ENCODE data around the gene ADAD2.
"Not testable (repeated sequence)": the region's sequence is repeated elsewhere in the genome, so short reads cannot be mapped to it uniquely, and the experiment has no call there.

The ADAD2 gene

DNA sequence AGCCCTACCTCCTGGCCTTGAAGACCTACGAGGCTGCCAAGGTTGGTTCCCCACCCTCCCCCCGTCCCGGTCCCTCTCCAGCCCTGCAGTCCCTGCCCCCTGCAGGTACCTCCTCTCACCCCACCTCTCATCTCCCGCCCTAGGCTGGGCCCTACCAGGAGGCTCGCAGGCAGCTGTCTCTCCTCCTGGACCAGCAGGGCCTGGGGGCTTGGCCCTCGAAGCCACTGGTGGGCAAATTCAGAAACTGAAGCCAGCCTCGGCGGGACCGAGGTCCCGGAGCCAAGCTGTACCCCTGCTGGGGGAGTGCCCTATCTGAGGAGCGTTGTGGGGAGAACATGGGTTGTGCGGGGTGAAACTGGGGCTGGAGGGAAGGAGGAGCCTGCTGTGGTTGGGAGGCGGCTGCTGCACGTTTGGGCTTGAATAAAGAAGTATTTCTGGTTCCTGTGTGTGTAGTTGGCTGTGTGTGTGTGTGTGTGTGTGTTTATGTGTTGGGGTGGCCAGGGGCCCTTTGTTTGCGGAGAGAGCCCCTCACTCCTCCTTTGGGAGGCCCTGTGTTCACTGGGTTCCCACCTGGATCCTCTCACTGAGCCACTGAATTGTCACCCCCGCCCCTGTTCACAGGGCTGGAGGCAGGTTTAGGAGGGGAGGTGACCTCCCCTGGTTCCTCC, 5.9 kb downstream of the ADAD2 start:
- DNase-seq: no peak

DNA sequence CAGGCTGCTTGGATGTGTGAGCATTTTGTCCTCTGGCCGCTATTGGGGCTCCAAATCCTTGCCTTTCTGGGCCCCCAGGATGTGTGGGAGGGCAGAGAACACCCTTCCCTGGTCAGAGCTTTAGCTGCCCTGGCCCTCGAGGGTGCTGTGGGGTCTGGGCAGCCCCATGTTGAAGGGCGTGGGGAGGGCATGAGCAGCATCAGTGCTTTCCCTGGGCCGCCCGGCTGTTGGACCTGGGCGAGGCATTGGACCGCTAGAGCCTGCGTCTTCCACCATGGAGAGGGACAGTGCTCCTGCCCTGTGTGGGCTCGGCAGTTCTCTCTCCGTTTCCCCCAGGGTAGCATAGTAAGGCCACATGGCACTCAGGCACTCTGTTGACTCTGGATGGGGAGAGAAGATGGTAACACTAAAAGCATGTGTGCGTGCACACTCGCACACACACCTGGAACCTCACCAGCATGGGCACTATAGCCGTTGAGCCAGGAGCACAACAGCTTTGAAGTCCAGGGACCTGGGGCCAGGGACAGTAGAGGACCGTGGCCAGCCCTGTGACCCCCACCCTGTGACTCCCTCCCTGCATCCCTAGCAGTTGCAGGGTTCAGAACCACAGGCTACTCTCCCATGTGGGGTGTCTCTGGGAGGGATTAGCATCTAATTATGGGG, 6.6 kb downstream of the ADAD2 start:
- no peak for DNase-seq

DNA sequence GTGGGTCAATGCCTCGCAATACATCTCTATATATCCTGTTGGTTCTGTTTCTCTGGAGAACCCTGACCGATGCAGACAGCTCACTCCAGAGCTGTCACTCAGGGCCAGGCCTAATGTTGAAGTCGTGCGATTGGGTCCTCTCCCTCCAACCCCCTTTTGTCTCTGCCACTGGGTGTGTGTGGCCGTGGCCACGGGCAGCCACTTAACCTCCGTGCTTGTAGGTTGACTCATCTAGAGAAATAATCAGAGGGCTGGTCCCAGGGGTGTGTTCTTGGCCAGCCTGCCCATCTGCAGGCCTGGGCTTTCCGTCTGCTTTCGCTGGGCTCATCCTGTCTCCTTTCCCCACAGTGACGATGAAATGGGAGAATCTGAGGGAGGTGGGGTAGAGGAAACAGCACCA, 7.4 kb downstream of the ADAD2 start:
- DNase-seq: no peak

DNA sequence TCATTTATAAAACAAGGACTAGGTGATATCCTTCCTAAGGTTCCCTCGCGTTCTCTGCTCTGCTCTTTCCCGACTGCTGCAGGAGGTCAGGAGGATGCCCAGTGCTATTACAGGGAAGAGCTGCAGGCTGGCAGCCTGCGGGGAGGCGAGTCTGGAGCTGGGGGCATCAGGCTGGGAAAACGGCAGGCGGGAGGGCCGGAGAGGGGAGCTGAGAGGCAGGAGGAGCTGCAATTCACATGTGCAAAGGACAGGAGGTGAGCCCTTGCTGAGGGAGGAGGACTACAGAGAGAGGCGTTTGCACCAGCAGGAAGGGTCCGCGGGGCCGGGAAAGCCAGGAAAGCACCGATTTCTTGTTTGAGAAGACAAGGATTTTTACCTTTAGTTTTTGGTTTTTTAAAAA, 8.1 kb downstream of the ADAD2 start:
- no peak for DNase-seq

DNA sequence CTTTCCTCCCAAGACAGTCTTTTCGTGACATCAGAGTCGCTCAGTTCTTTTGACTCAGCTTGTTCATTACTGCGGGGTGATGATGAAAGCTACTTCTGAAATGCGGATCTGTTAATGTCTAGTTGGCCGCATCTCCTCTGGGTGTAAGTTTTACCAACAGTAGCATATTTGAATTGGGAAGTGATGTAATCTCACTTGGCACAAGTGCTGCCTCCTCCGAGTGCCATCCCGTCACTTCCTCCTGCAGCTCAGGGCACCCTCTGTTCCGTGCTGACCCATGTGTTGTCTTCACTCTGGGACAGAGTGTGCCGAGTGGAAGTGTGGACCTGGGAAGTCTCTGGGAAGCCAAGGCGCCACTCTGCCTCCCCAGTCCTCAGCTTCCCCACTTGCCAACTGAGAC, 8.9 kb downstream of the ADAD2 start:
- no peak for DNase-seq

DNA sequence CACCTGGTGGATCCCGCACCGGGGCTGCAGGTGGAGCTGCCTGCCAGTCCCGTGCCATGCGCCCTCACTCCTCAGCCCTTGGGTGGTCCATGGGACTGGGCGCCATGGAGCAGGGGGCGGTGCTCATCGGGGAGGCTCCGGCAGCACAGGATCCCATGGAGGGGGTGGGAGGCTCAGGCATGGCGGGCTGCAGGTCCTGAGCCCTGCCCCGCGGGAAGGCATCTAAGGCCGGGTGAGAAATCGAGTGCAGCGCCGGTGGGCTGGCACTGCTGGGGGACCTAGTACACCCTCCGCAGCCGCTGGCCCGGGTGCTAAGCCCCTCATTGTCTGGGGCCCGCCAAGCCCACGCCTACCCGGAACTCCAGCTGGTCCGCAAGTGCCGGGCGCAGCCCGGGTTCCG, 13.6 kb downstream of the ADAD2 start:
- not testable (repeated sequence) for DNase-seq

DNA sequence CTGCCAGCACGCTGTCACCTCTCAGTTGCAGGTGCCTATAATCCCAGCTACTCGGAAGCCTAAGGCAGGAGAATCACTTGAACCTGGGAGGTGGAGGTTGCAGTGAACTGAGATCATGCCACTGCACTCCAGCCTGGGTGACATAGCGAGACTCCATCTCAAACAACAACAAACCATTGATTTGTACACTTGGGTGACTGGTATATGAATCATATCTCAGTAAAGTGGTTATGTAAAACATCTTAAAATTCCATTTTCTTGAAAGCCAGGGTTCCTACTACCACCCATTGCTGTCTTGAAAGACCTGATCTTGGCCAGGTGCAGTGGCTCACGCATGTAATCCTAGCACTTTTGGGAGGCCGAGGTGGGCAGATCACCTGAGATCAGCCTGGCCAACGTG, 14.2 kb downstream of the ADAD2 start:
- DNase-seq: not testable (repeated sequence)

DNA sequence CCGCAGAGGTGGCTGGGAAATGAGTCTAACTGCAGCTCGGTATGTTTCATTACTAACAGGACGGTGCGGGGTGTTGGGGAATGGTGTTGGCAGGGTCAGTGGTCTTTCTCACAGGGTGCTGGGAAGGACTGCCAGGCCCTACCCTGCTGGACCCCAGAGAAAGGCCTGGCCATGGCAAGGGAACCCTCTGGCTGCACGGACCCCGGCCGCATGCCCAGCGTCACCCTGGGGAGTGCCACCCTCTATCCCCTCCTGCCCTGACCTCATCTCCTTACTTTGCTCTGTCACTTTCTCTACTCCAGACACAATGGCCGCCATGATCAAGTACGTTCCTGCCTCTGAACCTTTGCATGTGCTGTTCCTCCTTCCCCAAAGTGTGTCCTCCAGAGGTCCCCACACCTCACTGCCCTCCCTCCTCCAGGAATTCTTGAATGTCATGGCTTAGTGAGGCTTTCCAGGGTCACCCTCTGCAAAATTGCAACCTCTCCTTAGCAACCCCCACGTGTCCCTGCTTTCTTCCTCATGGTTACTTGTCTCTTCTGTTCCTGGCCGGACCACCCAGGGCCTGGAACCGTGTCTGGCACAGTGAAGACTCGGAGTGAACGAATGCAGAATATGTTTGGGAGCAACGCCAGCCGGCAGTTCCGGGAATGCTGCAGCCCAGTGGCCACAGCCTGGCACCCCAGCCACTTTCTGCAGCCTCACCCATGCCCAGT, 15.2 kb downstream of the ADAD2 start:
- no peak for DNase-seq

DNA sequence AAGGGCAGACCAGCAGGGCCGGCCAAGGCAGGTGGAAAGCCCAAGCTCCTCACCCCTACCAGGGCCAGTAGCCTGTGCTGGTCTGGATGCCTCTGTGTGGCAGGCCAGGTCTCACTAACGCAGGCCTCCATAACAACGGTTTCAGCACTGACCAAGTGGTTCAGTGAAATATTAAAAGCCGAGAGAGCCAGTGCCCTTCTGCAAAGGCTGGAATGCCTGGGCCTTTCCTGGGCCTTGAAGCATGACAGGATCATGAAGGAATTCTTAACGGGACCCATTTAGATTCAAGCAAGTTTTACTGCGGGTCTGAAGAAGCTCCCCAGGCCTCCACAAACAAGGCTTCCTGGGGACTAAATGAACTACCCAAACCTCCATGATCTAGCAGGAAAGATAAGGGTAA, 16.3 kb downstream of the ADAD2 start:
- no peak for DNase-seq

DNA sequence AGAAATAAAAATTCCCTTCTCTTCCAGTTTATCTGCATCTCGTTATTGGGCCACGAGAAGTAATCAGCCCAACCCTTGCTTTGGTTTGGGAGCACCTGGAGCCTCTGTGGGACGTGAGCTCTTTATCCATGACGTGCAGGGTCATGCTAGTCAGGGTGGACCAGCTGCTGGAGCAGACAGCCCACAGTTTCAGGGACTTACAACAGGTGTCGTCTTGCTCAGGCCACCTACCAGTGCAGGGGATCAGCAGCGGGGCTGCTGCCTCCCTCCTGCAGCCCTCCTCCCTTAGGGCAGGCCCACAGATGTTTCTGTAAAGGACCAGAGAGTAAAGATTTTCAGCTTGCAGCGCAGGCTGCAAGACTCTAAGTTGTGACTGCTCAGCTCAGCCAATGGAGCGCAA, 16.9 kb downstream of the ADAD2 start:
- DNase-seq: no peak

DNA sequence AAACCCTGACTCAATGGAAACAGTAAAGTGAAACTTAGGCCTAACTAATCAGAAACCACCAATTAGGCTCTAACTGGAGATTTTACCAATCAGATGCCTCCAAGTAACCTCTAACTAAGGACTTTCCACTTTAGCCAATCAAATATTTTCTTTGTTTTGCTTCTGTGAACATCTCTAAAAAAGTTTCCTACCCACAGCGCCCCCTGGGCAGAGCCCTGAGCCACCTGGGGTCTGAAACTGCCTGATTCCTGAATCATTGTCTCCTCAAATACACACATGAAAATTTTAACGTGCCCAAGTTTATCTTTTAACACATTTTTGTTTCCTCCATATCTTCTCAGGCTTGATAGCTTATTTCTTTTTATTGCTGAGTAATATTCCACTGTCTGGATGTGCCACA, 19.0 kb downstream of the ADAD2 start:
- DNase-seq: no peak

DNA sequence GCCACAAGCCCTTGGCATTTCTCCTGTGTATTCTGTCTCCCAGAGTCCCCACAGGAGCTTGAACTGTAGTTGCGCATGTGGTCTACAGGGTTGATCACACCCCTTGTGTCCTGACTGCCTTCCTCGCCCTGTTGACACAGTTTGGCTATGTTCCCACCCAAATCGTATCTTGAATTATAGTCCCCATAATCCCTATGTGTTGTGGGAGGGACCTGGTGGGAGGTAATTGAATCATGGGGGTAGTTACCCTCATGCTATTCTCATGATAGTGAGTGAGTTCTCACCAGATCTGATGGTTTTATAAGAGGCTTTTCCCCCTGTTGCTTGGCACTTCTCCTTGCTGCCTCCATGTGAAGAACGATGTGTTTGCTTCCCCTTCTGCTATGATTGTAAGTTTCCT, 21.2 kb downstream of the ADAD2 start:
- DNase-seq: no peak

DNA sequence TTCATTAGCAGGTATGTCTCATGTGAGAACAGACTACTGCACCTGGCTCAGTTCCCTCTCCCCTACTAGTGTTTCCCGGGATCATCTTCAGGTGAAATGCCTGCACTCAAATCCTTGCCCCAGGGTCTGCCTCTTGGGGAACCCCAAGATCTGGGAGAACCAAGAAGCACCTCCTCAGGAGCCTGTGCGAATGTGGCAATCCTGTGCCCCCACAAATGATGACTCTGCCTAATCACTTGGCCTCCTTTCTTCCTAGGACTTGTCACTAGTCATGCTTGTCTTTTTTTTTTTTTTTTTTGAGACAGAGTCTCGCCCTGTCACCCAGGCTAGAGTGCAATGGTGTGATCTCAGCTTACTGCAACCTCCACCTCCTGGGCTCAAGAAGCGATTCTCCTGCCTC, 21.7 kb downstream of the ADAD2 start:
- no peak for DNase-seq

DNA sequence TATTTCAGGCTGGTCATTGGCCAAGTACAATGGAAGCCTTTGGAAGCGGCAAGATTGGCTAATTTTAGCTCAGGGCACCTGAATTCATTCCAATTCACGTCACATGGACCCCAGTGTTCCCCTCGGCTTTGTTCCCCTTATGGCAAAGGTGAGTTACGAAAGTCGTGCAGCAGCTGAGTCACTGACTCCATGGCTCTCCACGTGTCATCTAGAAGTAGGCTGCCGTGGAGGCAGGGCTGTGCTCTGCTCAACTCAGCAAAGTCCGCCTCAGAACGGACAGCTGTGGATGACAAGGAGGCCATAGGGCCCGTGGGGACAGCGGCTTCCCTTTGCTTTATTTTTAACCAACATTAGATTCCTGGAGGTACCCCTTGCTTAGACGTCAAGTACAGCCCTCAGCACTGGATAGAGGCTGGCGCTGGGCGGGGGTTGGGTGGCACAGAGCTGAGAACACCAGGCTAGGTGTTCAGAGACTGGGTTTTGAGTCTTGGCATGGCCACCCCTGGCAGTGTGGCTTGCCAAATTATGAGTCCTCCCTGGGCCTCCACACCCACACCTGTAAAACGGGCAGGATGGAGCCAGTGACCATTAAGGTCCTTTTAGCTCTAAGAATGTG, 23.6 kb downstream of the ADAD2 start:
- DNase-seq: no peak

DNA sequence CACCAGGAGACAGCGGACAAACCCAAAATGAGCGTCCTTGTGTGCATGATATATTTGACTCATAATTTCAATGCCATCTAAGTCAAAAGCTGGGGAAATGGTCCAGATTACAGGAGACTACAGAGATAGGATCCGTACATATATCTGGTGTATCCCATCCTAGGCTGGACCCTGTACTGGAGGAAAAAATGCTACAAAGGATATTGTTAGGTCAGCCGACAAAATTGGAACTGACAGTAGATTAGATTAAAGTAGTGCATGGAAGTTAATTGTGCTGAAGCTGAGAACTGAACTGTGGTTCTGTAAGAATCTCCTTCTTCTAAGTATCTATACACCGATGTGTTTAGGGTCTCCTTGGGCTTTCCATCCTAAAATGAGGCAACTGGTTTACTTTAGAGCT, 24.6 kb downstream of the ADAD2 start:
- no peak for DNase-seq

DNA sequence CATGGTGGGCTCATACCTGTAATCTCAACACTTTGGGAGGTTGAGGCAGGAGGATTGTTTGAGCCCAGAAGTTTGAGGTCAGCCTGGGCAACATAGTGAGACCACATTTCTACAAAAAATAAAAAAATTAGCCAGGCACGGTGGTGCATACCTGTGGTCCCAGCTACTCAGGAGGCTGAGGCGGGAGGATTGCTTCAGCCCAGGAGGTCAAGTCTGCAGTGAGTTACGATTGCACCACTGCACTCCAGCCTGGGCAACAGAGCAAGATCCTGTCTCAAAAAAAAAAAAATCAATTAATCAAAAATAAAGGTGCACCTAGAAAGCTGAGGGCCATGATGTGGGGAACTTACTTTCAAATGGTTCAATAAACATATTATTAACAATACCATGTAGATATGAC, 25.2 kb downstream of the ADAD2 start:
- DNase-seq: not testable (repeated sequence)

DNA sequence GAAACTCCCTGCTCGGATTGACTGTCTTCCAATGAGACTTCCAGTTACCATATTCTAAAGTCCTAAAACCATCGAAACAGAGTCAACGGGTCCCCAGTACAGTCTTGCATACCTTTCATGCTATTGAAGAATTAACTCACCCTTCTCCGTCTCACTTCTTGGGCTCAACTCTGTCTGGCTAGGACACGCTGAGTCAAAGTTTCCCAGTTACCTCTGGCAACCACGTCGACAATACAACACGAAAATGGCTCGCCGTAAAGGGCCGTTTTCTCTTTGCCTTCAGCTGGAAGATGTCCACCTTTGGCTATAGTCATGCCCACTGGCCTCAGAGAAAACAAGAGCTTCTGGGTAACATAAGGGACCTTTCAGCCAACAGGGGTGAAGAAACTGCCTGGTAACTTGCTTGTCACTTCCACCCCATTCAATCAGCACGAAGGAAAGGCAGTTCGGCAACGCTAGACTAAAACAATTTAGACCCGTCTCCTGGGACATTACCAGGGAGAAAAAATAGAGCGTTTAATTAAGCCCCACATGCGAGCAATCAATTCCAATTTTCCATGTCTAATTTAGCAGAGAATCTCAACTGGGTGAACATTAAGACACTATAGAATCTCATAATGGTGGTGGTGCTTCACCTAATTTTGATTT, 27.3 kb downstream of the ADAD2 start:
- no peak for DNase-seq

DNA sequence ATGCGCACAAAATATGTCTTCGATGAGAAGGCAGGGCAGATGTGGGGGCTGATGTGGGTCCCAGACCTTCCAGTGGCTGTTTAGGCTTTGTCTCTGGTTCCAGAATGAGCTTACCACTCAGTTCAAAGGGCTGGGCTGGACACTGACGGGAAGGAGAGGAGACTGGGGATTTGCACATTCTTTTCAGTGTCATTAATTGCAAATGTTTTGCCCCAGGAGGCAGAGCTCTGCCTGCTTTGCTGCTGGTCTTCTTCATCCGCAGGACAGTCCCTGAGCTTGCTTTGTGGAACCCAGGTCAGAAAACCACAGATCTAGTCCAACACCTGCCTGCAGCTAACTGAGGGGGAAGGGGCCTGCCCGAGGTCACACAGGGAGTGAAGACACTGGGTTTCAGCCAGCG, 28.0 kb downstream of the ADAD2 start:
- no peak for DNase-seq

DNA sequence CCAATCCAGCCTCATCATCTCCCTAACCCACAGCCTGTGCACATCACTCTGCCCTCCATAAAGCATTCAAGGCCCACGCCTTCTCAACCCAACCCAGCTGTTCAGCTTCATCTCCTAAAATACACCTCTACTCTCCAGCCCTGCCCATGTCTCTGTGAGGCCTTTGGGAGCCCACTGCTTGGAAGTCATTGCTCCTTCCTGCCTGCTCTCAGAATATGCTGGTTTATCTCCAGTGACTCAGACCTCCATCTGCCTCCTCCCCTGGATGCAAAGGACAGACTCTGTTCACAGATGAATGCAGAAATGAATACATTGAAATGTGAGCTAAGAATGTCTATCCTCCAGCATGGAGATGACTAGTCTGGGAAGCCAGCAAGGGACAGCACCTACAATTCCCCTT, 29.9 kb downstream of the ADAD2 start:
- no peak for DNase-seq

DNA sequence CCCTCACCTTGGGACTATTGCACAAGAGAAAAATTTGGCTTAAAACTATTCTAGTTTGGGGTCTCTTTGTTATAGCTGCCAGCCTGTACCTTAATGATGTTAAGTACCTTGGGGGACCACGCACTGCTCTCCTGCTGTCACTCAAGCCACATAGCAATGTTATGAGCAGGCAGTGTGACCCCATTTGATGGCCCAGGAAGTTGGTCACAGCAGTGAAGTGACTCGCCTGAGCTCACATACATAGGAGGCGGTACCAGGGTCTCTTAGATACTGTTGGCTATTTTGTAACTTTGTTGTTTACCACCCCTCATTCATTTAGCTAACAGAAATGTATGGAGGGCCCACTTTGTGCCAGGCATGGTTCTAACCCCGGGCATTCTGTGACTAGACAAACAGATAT, 32.5 kb downstream of the ADAD2 start:
- no peak for DNase-seq

DNA sequence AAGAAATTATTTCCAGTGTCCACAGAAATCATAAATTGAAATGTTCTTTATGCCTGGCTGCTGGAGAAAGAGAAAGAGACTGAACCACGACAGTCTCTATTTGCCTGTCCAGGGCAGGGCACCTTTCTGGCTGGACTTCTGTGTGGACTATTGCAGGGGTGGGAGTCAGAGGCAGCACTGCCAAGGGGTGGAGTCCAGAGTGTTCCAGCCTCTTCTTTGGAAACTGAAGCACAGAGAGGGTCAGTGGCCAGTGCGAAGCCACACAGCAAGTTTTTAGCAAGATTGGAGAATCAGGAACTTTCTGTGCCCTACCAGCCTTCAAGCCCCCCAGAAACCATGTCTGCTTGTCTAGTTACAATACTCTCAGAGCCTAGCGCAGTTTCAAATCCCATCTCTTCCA, 33.6 kb downstream of the ADAD2 start:
- DNase-seq: no peak

DNA sequence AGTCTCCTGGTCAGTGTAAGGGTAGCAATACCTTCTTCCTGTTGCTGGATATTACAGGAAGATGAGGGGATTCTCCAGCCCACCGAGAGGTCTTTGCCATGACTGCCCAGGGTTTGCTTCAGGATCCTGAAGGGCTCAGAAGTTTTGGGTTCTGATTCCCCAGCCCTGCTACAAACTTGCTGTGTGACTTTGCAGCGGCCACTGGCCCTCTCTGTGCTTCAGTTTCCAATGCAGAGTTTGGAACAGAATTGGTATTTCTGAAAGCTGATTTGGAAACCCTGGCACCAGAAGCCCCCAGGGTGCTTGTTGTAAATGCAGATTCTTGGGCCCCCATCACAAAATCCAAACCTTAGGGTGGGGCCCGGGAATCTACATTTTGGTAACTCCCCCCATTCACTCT, 34.2 kb downstream of the ADAD2 start:
- DNase-seq: no peak

DNA sequence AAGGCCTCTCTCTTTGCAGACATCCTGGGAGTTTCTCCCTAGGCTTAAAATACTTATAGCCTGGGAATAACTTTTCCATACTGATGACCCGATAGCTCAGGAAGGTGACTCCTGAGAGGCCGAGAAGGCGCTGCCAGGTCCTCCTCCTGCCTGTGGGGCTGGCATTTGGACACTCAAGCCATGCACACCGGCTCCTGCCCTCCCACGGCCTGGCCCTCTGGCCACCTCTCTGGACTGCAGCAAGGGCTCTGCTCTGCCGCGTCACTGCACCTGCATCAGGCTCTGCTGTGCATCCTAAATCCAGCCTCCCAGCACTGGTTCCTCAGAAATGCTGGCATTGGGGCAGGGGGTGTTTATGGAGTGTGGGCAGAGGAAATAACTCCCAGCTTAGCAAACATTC, 34.6 kb downstream of the ADAD2 start:
- DNase-seq: no peak

Data from effector CD8-positive, alpha-beta T cell (primary cell).